Fibroblast of the conjunctiva (primary cell): ENCODE measurements around the gene PRKG1.
A peak's percentile ranks its signal among the peaks of the same experiment; 100 is the strongest.
"Not testable (repeated sequence)": the region's sequence is repeated elsewhere in the genome, so short reads cannot be mapped to it uniquely, and the experiment has no call there.

Experiments
- DNase-seq: peaks from one replicate; pipeline ENCODE4 v3.0.0-alpha.2; 2010; ENCODE audit warnings: low read depth

PRKG1 gene

GRCh38 chr10:51427758-51428157 lies 353.5 kb downstream of the PRKG1 start:
- no peak for DNase-seq

DNA sequence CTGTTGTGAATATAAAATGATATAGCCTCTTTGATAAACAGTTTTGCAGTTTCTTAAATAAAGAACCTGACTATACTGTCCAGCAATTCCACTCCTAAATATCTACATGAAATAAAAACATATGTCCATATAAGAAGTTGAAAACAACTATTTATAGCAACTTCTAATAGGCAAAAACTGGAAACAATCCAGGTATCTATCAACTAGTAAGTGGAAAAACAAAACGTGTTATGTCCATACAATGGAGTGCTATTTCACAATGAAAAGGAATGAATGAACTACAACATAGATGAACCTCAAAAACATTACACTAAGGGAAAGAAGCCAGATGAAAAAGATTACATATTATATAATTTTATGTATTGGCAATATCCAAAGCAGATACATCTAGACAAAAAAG lies 356.2 kb downstream of the PRKG1 start:
- no peak for DNase-seq

GRCh38 chr10:51433949-51434475 lies 359.7 kb downstream of the PRKG1 start:
- no peak for DNase-seq

- DNase-seq: no peak
These were observed 362.5 kb downstream of the PRKG1 start for GRCh38 chr10:51436805-51437204.

GRCh38 chr10:51439645-51440044 lies 365.4 kb downstream of the PRKG1 start:
- DNase-seq: no peak

DNA sequence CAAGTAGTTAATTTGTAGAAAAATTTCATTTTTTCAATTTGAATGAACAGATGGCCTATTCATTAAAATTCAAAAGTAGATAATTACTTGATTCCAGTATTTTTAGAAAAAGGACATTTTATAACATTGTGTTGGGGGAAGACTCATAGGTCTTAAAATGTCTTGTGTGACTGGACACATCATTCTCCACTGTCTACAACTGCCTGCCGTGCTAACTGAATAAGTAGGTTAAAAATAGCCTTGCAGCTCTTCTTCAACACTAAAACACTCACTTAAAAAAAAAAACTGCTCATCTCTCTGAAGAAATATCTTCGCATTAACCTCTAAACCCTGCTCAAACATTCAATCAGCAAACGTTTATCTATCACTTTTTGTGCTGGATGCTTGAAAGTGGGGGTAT lies 371.3 kb downstream of the PRKG1 start:
- no peak for DNase-seq

- DNase-seq: no peak
These were observed 372.8 kb downstream of the PRKG1 start for GRCh38 chr10:51447119-51447518.

DNA sequence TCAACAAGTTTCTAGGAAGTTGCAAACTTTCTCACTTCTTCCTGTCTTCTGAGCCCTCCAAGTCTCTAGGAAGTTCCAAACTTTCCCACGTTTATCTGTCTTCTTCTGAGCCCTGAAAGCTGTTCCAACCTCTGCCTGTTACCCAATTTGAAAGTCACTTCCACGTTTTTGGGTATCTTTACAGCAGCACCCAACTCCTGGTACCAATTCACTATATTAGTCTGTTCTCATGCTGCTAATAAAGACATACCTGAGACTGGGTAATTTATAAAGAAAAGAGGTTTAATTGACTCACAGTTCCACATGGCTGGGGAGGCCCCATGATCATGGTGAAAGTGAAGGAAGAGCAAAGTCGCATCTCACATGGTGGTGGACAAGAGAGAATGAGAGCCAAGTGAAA lies 381.5 kb downstream of the PRKG1 start:
- DNase-seq: not testable (repeated sequence)

- DNase-seq: no peak
These were observed 385.2 kb downstream of the PRKG1 start for GRCh38 chr10:51459476-51459875.

- DNase-seq: no peak
These were observed 387.9 kb downstream of the PRKG1 start for GRCh38 chr10:51462076-51462779.

GRCh38 chr10:51468424-51468823 lies 394.1 kb downstream of the PRKG1 start:
- DNase-seq: no peak

DNA sequence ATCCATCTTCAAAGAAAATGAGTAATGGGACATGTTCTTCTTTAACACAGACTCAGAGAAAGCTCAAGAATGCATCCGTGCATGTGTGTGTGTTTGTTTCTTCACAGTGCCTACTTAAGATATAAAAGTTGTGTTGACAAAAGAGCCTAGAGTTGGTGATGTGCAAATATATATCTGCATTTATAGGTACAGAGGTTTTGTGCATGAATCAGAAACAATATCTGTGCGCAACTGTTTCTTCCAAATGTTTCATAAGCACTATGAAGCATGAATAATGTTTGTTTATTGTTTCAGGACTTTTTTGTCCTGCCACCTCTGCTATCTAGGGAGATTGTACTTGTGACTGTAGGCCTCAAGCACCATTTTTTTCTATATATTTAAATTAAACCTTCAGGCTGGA lies 395.4 kb downstream of the PRKG1 start:
- no peak for DNase-seq

GRCh38 chr10:51471271-51471670 lies 397.0 kb downstream of the PRKG1 start:
- no peak for DNase-seq

DNA sequence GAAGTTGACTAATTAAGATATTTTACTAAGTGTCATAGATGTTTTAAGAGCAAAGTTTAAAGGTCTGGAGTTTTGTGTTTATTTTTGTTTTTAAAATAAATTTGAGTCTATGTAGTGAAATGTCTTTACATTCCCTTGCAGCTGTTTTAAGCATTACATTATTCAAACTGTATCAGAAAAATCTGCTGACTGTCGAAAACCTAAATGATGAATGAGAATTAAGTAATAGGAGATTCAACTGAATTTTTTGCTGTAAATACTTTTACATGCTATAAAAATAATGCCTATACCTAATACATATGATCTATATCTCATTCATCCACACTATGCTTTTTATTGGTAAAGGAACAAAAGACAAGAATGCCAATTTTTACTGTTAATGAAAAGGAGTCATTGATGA lies 397.9 kb downstream of the PRKG1 start:
- no peak for DNase-seq

DNA sequence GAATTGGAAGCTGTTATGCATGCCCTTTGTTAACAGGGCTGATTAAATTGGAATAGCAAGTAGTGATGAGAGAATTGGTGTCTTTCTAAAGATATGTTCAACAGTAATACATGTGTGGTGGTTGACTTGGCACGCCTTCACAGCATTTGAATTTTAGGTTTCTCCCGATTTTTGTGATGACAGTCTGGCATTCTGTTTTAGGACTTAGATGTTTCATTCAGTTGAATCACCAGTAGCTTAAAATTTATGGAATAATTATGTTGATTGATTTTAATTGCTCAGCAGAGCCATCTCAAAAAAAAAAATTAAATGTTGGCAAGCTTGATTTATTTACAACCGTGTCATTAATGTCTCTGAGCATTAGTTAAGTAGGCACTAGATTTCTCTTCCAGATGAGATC lies 405.4 kb downstream of the PRKG1 start:
- no peak for DNase-seq

DNA sequence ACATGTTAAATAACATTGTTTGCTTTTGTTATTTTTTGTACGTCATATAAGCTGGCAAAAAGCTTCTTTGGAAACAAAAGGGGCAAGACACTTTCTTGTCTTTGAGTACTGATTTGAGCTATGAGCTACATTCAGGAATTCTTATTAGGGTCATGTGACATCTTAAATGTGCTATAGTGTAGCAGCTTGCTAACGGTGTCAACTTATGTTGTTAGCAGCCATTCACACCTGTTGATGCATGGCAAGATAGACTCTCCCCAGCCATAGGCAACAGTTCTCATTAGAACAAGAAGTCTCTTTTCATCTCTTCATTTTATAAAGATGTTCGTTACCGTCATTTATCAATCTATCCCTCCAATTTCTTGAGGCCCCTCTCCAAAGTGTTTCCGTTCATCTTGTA lies 411.4 kb downstream of the PRKG1 start:
- DNase-seq: no peak

DNA sequence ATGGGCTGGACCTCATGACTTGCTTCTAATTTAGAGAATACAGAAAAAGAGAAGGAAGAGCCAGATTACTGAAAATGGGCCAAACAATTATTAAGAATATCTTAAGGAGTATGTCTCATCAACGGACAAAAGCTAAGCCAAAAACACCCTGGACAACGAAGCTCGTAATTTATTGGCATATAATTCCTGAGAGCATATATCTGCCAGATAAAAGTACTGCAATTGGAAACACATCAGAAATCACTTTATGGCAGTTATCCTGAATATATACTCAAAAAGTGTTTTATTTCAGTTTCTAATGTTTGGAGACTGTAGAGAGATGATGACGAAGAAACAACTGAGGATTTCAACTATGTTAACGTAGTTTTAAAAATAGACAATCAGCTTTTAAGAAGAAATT lies 413.3 kb downstream of the PRKG1 start:
- DNase-seq: no peak

GRCh38 chr10:51488766-51489408 lies 414.6 kb downstream of the PRKG1 start:
- no peak for DNase-seq

- no peak for DNase-seq
These were observed 424.1 kb downstream of the PRKG1 start for GRCh38 chr10:51498424-51498823.

DNA sequence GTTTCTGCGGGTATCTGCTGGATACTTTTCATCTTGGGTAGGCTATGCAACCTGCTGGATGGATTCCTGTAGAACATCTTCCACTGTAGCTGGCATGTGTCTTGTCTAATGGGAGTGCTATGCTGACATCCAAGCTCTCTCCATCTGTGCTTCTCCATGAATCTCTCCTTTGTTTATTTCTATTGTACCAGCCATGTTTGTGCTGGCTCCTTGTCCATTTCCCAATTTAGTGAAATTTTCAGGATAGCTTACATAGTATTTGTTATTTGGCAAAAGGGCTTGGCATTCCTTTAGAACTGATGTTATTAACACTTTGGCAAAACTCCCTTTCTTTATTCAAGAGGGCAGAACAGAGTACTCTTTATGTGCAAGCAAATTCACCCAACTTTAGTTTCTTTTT lies 427.1 kb downstream of the PRKG1 start:
- peak; percentile 6 for DNase-seq

DNA sequence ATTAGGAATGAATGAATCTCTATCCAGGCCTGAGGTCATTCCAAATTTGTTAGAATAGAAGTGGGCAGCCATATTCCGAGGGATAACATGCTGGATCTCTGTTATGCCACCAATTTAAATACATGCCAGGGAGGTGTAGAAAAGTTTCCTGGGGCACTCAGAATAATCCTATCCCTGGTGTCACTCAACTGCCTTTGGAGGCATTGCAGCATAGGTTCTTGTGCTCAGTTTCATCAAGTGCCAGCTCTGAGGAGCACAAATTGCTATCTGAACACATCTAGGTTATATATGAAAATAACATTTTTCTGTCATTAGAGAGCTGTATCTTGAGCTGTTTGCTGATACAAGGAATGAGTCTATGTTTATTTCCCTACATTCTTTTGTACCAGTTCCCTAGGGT lies 427.8 kb downstream of the PRKG1 start:
- DNase-seq: no peak

DNA sequence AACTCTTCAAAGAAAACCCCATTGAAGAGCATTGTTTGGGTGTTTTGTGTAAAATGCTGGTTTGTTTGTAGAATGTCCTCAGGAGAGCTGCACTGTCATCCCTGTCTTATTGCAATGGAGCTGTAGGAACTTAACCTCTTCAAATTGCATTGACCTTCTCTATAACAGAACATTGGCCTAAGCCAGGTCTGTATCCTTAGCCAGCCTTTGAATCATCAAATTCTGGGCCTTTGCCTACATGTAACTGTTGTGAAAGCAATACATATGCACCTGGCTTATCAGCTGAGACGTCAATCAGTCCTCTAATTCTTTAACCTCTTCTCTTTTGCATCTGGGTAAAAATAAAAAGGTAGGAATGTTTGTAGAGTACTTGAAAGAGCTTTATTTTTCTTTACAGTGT lies 429.1 kb downstream of the PRKG1 start:
- DNase-seq: no peak

- no peak for DNase-seq
These were observed 433.2 kb downstream of the PRKG1 start for GRCh38 chr10:51507476-51507875.

DNA sequence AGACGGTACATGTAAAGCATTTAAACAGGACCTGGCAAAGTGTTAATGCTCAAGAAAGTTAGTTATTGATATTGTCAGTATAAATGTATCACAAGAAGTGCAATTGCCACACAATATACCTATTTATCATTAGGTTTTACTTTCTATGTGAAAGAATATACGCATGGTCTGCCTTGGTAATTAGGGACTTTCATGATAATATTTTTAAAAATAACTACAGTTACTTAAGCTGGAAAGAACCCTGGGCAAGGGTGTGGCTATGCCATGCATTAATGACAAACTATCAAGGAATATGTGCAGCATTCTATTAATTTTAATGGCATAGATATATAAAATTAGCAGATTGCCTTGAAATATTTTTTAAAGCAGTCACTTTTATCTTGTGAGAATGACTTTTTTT lies 433.9 kb downstream of the PRKG1 start:
- no peak for DNase-seq
